ENCODE measurements around the gene FUT6. TPM values are rescaled to one million over a fixed set of nuclear protein-coding genes. Genes with fewer than 3 reads are reported as not detected.

The FUT6 gene
- total RNA-seq, 2 experiments from 2014 or later = not detected

GRCh38 chr19:5798244-5798643 is 41.3 kb downstream of the FUT6 start:
- no peaks in the 10 kb centered on the region for H3K9me3 ChIP-seq (ENCODE audit: low read length)
- no peaks in the 10 kb centered on the region for H3K36me3 ChIP-seq (ENCODE audit: insufficient read depth, low read length)
- no TSS peak for BruUV-seq (replicated peaks)
- no peak overlapping the region for H3K27ac ChIP-seq (ENCODE audit: low read depth, low read length, poor library complexity, severe bottlenecking)
- no peak overlapping the region for H2AFZ ChIP-seq (ENCODE audit: low read length)
- H3K79me2 ChIP-seq (ENCODE audit: insufficient read depth, low read depth, low read length) = no peaks in the 10 kb centered on the region
- ChIA-PET POLR2A (no interaction called here), CTCF (ENCODE audit: unreplicated experiment) (no interaction called here)
- no peaks in the 10 kb centered on the region for H3K4me1 ChIP-seq (ENCODE audit: insufficient read depth, low read length, poor library complexity, severe bottlenecking)
- intact Hi-C loops (cut with micrococcal nuclease; ENCODE audit: unreplicated experiment) = loop anchor here (10.0 kb wide), 1 partner anchor 173 kb away; the partner anchor contains the start of genes SAFB and SAFB2
- H4K20me1 ChIP-seq (ENCODE audit: insufficient read depth, low read length) = no peaks in the 10 kb centered on the region
- no peak overlapping the region for H3K4me3 ChIP-seq (ENCODE audit: low read depth, low read length, poor library complexity, severe bottlenecking)
- H3K9me2 ChIP-seq (ENCODE audit: insufficient read depth, low read length) = no peaks in the 10 kb centered on the region
- TF ChIP-seq EZH2phosphoT487 (IDR thresholded peaks at IDR 0.05; ENCODE audit: borderline replicate concordance, low read depth, low read length) = no peak
- TF ChIP-seq CTCF (conservative IDR thresholded peaks at IDR 0.05; ENCODE audit: low read length) = no peak
- no peak overlapping the region for H3K4me2 ChIP-seq (ENCODE audit: low read length)
- DNase-seq (ENCODE audit: low spot score) = no peak

- H3K36me3 ChIP-seq (ENCODE audit: insufficient read depth, low read length) = no peaks in the 10 kb centered on the region
- POLR2A ChIA-PET = no interaction called here
- H3K79me2 ChIP-seq (ENCODE audit: insufficient read depth, low read depth, low read length) = no peaks in the 10 kb centered on the region
- intact Hi-C loops (cut with micrococcal nuclease; ENCODE audit: unreplicated experiment) = loop anchor here (10.0 kb wide), 1 partner anchor 171 kb away; the partner anchor contains the start of genes SAFB and SAFB2
- TF ChIP-seq EZH2phosphoT487 (IDR thresholded peaks at IDR 0.05; ENCODE audit: borderline replicate concordance, low read depth, low read length) (no peak), CTCF (conservative IDR thresholded peaks at IDR 0.05; ENCODE audit: low read length) (no peak)
- H3K4me3 ChIP-seq (ENCODE audit: low read depth, low read length, poor library complexity, severe bottlenecking) = no peak overlapping the region
- no peaks in the 10 kb centered on the region for H4K20me1 ChIP-seq (ENCODE audit: insufficient read depth, low read length)
- no peak overlapping the region for H2AFZ ChIP-seq (ENCODE audit: low read length)
- H3K9me2 ChIP-seq (ENCODE audit: insufficient read depth, low read length) = no peaks in the 10 kb centered on the region
- H3K27ac ChIP-seq (ENCODE audit: low read depth, low read length, poor library complexity, severe bottlenecking) = no peak overlapping the region
- no peaks in the 10 kb centered on the region for H3K9me3 ChIP-seq (ENCODE audit: low read length)
- CTCF ChIA-PET (ENCODE audit: unreplicated experiment) = no interaction called here
- no peak for DNase-seq (ENCODE audit: low spot score)
- peaks cover 3% of the 10 kb centered on the region for H3K4me1 ChIP-seq (ENCODE audit: insufficient read depth, low read length, poor library complexity, severe bottlenecking)
- H3K4me2 ChIP-seq (ENCODE audit: low read length) = no peak overlapping the region
- BruUV-seq (replicated peaks) = no TSS peak
Measured at GRCh38 chr19:5795382-5795919, 44.1 kb downstream of the FUT6 start.

GRCh38 chr19:5793188-5793587 is 46.3 kb downstream of the FUT6 start:
- Histone ChIP-seq H3K4me1 (ENCODE audit: insufficient read depth, low read length, poor library complexity, severe bottlenecking) (peaks cover 9% of the 10 kb centered on the region), H2AFZ (ENCODE audit: low read length) (no peak overlapping the region), H3K4me3 (ENCODE audit: low read depth, low read length, poor library complexity, severe bottlenecking) (no peak overlapping the region), H4K20me1 (ENCODE audit: insufficient read depth, low read length) (no peaks in the 10 kb centered on the region), H3K9me3 (ENCODE audit: low read length) (no peaks in the 10 kb centered on the region), H3K79me2 (ENCODE audit: insufficient read depth, low read depth, low read length) (peaks cover 7% of the 10 kb centered on the region; the same call in 1 of the 2 replicates), H3K9me2 (ENCODE audit: insufficient read depth, low read length) (no peaks in the 10 kb centered on the region), H3K27ac (ENCODE audit: low read depth, low read length, poor library complexity, severe bottlenecking) (no peak overlapping the region), H3K36me3 (ENCODE audit: insufficient read depth, low read length) (peaks cover 22% of the 10 kb centered on the region), H3K4me2 (ENCODE audit: low read length) (no peak overlapping the region)
- CTCF ChIA-PET (ENCODE audit: unreplicated experiment) = no interaction called here
- no TSS peak for BruUV-seq (replicated peaks)
- POLR2A ChIA-PET = no interaction called here
- no peak for TF ChIP-seq CTCF (conservative IDR thresholded peaks at IDR 0.05; ENCODE audit: low read length)
- no peak for TF ChIP-seq EZH2phosphoT487 (IDR thresholded peaks at IDR 0.05; ENCODE audit: borderline replicate concordance, low read depth, low read length)
- intact Hi-C loops (cut with micrococcal nuclease; ENCODE audit: unreplicated experiment) = loop anchor here (10.0 kb wide), 1 partner anchor 168 kb away; the partner anchor contains the start of genes SAFB and SAFB2
- no peak for DNase-seq (ENCODE audit: low spot score)
